ENCODE results near the gene MYBPHL.

MYBPHL gene

GRCh38 chr1:109306832-109307273 lies at the start of gene MYBPHL:
MYBPHL (minus strand) TSS chr1:109307011; CDS start chr1:109306991, 20 bp downstream.
- peaks cover 12% of the 10 kb centered on the region for H3K4me1 ChIP-seq
- in situ Hi-C loops (cut with MboI; ENCODE audit: low sequenced_read_pairs) = no loop called here
- no peak within 1 kb of the TSS for H3K4me3 ChIP-seq
- DNase-seq (ENCODE audit: low spot score in 2 of 2) = no peak
- H3K27me3 ChIP-seq (ENCODE audit: low read depth) = no peaks in the 10 kb centered on the region
- H3K9me3 ChIP-seq = no peaks in the 10 kb centered on the region
- H3K36me3 ChIP-seq (replicated peaks) = 0 out of 2 replicates have a peak, but pooled peaks cover 5% of the 10 kb centered on the region

GRCh38 chr1:109356505-109356904 lies 49.7 kb upstream of the MYBPHL start:
- Histone ChIP-seq H3K27me3 (ENCODE audit: low read depth) (no peaks in the 10 kb centered on the region), H3K36me3 (replicated peaks) (peaks cover 14% of the 10 kb centered on the region; the same call in 1 of the 2 replicates), H3K4me3 (no peak overlapping the region), H3K4me1 (peaks cover 8% of the 10 kb centered on the region), H3K9me3 (no peaks in the 10 kb centered on the region)
- DNase-seq (ENCODE audit: low spot score in 2 of 2) = no peak
- in situ Hi-C loops (cut with MboI; ENCODE audit: low sequenced_read_pairs) = no loop called here

GRCh38 chr1:109354929-109355328 lies 48.1 kb upstream of the MYBPHL start:
- H3K9me3 ChIP-seq = no peaks in the 10 kb centered on the region
- H3K36me3 ChIP-seq (replicated peaks) = peaks cover 16% of the 10 kb centered on the region; the same call in 1 of the 2 replicates
- no peak overlapping the region for H3K4me3 ChIP-seq
- H3K4me1 ChIP-seq = no peaks in the 10 kb centered on the region
- no peaks in the 10 kb centered on the region for H3K27me3 ChIP-seq (ENCODE audit: low read depth)
- in situ Hi-C loops (cut with MboI; ENCODE audit: low sequenced_read_pairs) = no loop called here
- no peak for DNase-seq (ENCODE audit: low spot score in 2 of 2)

GRCh38 chr1:109351457-109351856 lies 44.6 kb upstream of the MYBPHL start:
- no peak for DNase-seq (ENCODE audit: low spot score in 2 of 2)
- H3K4me1 ChIP-seq = no peaks in the 10 kb centered on the region
- H3K4me3 ChIP-seq = no peak overlapping the region
- no peaks in the 10 kb centered on the region for H3K9me3 ChIP-seq
- H3K36me3 ChIP-seq (replicated peaks) = peaks cover 33% of the 10 kb centered on the region
- H3K27me3 ChIP-seq (ENCODE audit: low read depth) = no peaks in the 10 kb centered on the region
- in situ Hi-C loops (cut with MboI; ENCODE audit: low sequenced_read_pairs) = no loop called here

- DNase-seq (ENCODE audit: low spot score in 2 of 2) = no peak
- H3K36me3 ChIP-seq (replicated peaks) = peaks cover 36% of the 10 kb centered on the region
These were observed 43.8 kb upstream of the MYBPHL start for GRCh38 chr1:109350655-109351054.

GRCh38 chr1:109350182-109350581 lies 43.4 kb upstream of the MYBPHL start:
- Histone ChIP-seq H3K9me3 (no peaks in the 10 kb centered on the region), H3K4me1 (no peaks in the 10 kb centered on the region), H3K36me3 (replicated peaks) (peaks cover 41% of the 10 kb centered on the region), H3K27me3 (ENCODE audit: low read depth) (no peaks in the 10 kb centered on the region), H3K4me3 (no peak overlapping the region)
- in situ Hi-C loops (cut with MboI; ENCODE audit: low sequenced_read_pairs) = no loop called here
- DNase-seq (ENCODE audit: low spot score in 2 of 2) = no peak

More at GRCh38 chr1:109350655-109351054, 43.8 kb upstream of the MYBPHL start:
- in situ Hi-C loops (cut with MboI; ENCODE audit: low sequenced_read_pairs) = no loop called here
- no peak overlapping the region for H3K4me3 ChIP-seq
- no peaks in the 10 kb centered on the region for H3K4me1 ChIP-seq
- no peaks in the 10 kb centered on the region for H3K9me3 ChIP-seq
- H3K27me3 ChIP-seq (ENCODE audit: low read depth) = no peaks in the 10 kb centered on the region

GRCh38 chr1:109347511-109347910 lies 40.7 kb upstream of the MYBPHL start:
- in situ Hi-C loops (cut with MboI; ENCODE audit: low sequenced_read_pairs) = no loop called here
- Histone ChIP-seq H3K9me3 (no peaks in the 10 kb centered on the region), H3K27me3 (ENCODE audit: low read depth) (no peaks in the 10 kb centered on the region), H3K4me3 (no peak overlapping the region), H3K36me3 (replicated peaks) (peaks cover 42% of the 10 kb centered on the region), H3K4me1 (no peaks in the 10 kb centered on the region)
- no peak for DNase-seq (ENCODE audit: low spot score in 2 of 2)

GRCh38 chr1:109341944-109342930 lies 35.4 kb upstream of the MYBPHL start:
- DNase-seq (ENCODE audit: low spot score in 2 of 2) = no peak
- no peaks in the 10 kb centered on the region for H3K4me1 ChIP-seq
- H3K4me3 ChIP-seq = no peak overlapping the region
- no peaks in the 10 kb centered on the region for H3K27me3 ChIP-seq (ENCODE audit: low read depth)
- in situ Hi-C loops (cut with MboI; ENCODE audit: low sequenced_read_pairs) = no loop called here
- H3K36me3 ChIP-seq (replicated peaks) = peaks cover 52% of the 10 kb centered on the region
- H3K9me3 ChIP-seq = no peaks in the 10 kb centered on the region

- Histone ChIP-seq H3K9me3 (no peaks in the 10 kb centered on the region), H3K27me3 (ENCODE audit: low read depth) (no peaks in the 10 kb centered on the region), H3K4me3 (no peak overlapping the region), H3K36me3 (replicated peaks) (peaks cover 50% of the 10 kb centered on the region), H3K4me1 (no peaks in the 10 kb centered on the region)
- in situ Hi-C loops (cut with MboI; ENCODE audit: low sequenced_read_pairs) = no loop called here
- no peak for DNase-seq (ENCODE audit: low spot score in 2 of 2)
These were observed 31.8 kb upstream of the MYBPHL start for GRCh38 chr1:109338608-109339007.

- Histone ChIP-seq H3K36me3 (replicated peaks) (peaks cover 52% of the 10 kb centered on the region), H3K27me3 (ENCODE audit: low read depth) (no peaks in the 10 kb centered on the region), H3K9me3 (no peaks in the 10 kb centered on the region), H3K4me1 (no peaks in the 10 kb centered on the region), H3K4me3 (no peak overlapping the region)
- in situ Hi-C loops (cut with MboI; ENCODE audit: low sequenced_read_pairs) = no loop called here
- DNase-seq (ENCODE audit: low spot score in 2 of 2) = no peak
These were observed 31.3 kb upstream of the MYBPHL start for GRCh38 chr1:109338091-109338490.

- peaks cover 8% of the 10 kb centered on the region; the same call in 1 of the 2 replicates for H3K9me3 ChIP-seq
- in situ Hi-C loops (cut with MboI; ENCODE audit: low sequenced_read_pairs) = no loop called here
- H3K4me3 ChIP-seq = no peak overlapping the region
- no peak for DNase-seq (ENCODE audit: low spot score in 2 of 2)
- no peaks in the 10 kb centered on the region for H3K4me1 ChIP-seq
- peaks cover 54% of the 10 kb centered on the region for H3K36me3 ChIP-seq (replicated peaks)
- no peaks in the 10 kb centered on the region for H3K27me3 ChIP-seq (ENCODE audit: low read depth)
These were observed 28.3 kb upstream of the MYBPHL start for GRCh38 chr1:109335091-109335490.

- no peak for DNase-seq (ENCODE audit: low spot score in 2 of 2)
- Histone ChIP-seq H3K4me1 (0 out of 2 replicates have a peak, but pooled peaks cover 4% of the 10 kb centered on the region), H3K4me3 (no peak overlapping the region), H3K9me3 (peaks cover 8% of the 10 kb centered on the region; the same call in 1 of the 2 replicates), H3K36me3 (replicated peaks) (peaks cover 44% of the 10 kb centered on the region), H3K27me3 (ENCODE audit: low read depth) (no peaks in the 10 kb centered on the region)
- in situ Hi-C loops (cut with MboI; ENCODE audit: low sequenced_read_pairs) = no loop called here
These were observed 24.3 kb upstream of the MYBPHL start for GRCh38 chr1:109331113-109331512.

GRCh38 chr1:109327285-109327684 lies 20.5 kb upstream of the MYBPHL start:
- in situ Hi-C loops (cut with MboI; ENCODE audit: low sequenced_read_pairs) = no loop called here
- Histone ChIP-seq H3K36me3 (replicated peaks) (peaks cover 48% of the 10 kb centered on the region), H3K9me3 (peaks cover 6% of the 10 kb centered on the region; the same call in 1 of the 2 replicates), H3K27me3 (ENCODE audit: low read depth) (no peaks in the 10 kb centered on the region), H3K4me3 (no peak overlapping the region), H3K4me1 (0 out of 2 replicates have a peak, but pooled peaks cover 4% of the 10 kb centered on the region)
- peak; percentile 3 to 18 for DNase-seq (ENCODE audit: low spot score in 2 of 2)

- no peak overlapping the region for H3K4me3 ChIP-seq
- H3K9me3 ChIP-seq = no peaks in the 10 kb centered on the region
- peaks cover 62% of the 10 kb centered on the region for H3K36me3 ChIP-seq (replicated peaks)
- in situ Hi-C loops (cut with MboI; ENCODE audit: low sequenced_read_pairs) = no loop called here
- H3K27me3 ChIP-seq (ENCODE audit: low read depth) = no peaks in the 10 kb centered on the region
- 0 out of 2 replicates have a peak, but pooled peaks cover 4% of the 10 kb centered on the region for H3K4me1 ChIP-seq
- DNase-seq (ENCODE audit: low spot score in 2 of 2) = no peak
These were observed 16.2 kb upstream of the MYBPHL start for GRCh38 chr1:109322974-109323373.
